ENCODE data around the gene ARHGEF17. TPM values are rescaled to one million over a fixed set of nuclear protein-coding genes. Genes with fewer than 3 reads are reported as not detected.

ARHGEF17 gene
- total RNA-seq, 1 donor from 2014 or later, result 77.0 TPM

DNA sequence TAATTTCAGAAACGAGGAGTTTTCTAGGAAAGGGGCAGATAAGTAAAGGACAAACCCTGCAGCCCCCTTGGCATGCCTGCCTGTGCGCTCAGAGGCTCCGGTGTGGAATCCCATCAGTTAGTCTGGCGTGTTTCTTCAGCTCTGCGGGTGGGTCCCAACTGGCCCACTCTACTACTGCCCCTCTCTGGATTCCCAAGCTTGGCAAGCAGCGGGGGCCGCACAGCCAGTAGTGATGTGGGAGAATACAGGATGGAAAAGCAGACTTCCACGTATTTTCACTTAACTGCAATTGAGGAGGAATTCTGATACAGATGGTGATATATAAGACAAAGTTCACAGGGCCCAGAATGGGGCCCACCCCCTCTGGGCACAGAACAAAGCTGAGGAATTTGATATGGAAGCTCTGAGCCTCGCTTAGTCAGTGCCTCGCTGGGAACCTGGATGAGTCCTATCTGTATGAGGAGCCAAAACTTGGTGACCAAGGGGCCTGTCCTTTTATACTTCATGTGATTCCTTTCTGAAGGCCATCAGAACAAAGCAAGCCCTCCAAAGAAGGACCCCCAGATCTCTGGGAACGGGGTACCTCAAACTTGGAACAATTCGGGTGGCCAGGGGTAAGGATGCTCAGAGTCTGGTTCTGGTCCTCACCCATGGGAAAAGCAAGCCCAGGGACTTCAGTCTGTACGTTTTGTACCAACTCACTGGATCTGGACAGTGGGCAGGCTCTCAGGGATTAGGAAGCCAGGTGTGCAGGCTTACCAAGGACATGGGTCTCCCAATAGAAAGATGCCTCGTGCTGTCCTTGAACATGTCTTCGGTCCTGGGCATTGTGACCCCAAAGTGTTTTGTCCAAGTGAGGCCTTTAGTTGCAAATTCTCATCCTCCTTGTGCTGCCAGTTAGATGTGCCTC lies 94.1 kb downstream of the ARHGEF17 start:
- H3K36me3 Mint-ChIP-seq (ENCODE audit: insufficient read depth), result peaks cover 2% of the 10 kb centered on the region
- H3K9me3 Mint-ChIP-seq (ENCODE audit: low read depth), result no peaks in the 10 kb centered on the region
- no peak overlapping the region for H3K4me3 Mint-ChIP-seq (ENCODE audit: low read depth)
- DNase-seq (ENCODE audit: low spot score, unreplicated experiment), result no peak
- H3K27ac Mint-ChIP-seq, result peak overlapping the region; percentile 49
- no peaks in the 10 kb centered on the region for H3K4me1 Mint-ChIP-seq (ENCODE audit: low read depth)
- H3K27me3 Mint-ChIP-seq, result no peaks in the 10 kb centered on the region
- no peak for TF ChIP-seq CTCF (IDR thresholded peaks at IDR 0.05; ENCODE audit: unreplicated experiment)

DNA sequence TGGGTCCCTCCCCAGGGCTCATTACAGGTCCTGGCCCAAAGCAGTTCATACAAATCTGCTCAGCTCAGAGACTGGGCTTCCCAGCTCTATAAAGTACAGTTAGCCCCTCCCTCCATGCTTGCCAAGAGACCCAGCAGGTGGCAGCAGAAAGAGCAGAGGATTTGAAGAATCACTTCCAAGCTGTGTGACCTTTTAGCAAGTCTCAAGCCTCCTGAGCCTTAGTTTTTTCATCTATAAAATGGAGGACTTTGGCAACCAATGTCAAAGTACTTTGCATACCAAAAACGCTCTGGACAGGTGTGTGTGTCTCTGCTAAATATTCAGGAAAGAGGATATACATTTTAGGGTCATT lies 94.7 kb downstream of the ARHGEF17 start:
- H3K9me3 Mint-ChIP-seq (ENCODE audit: low read depth), result no peaks in the 10 kb centered on the region
- H3K36me3 Mint-ChIP-seq (ENCODE audit: insufficient read depth), result peaks cover 2% of the 10 kb centered on the region
- H3K27ac Mint-ChIP-seq, result no peak overlapping the region
- no peak overlapping the region for H3K4me3 Mint-ChIP-seq (ENCODE audit: low read depth)
- H3K4me1 Mint-ChIP-seq (ENCODE audit: low read depth), result no peaks in the 10 kb centered on the region
- no peak for TF ChIP-seq CTCF (IDR thresholded peaks at IDR 0.05; ENCODE audit: unreplicated experiment)
- no peaks in the 10 kb centered on the region for H3K27me3 Mint-ChIP-seq
- DNase-seq (ENCODE audit: low spot score, unreplicated experiment), result no peak

- Mint-ChIP-seq H3K4me3 (ENCODE audit: low read depth) (no peak overlapping the region), H3K36me3 (ENCODE audit: insufficient read depth) (peaks cover 4% of the 10 kb centered on the region), H3K27ac (no peak overlapping the region), H3K4me1 (ENCODE audit: low read depth) (no peaks in the 10 kb centered on the region), H3K27me3 (no peaks in the 10 kb centered on the region), H3K9me3 (ENCODE audit: low read depth) (no peaks in the 10 kb centered on the region)
- TF ChIP-seq CTCF (IDR thresholded peaks at IDR 0.05; ENCODE audit: unreplicated experiment), result no peak
- DNase-seq (ENCODE audit: low spot score, unreplicated experiment), result no peak
Observed at GRCh38 chr11:73403541-73403940, 95.5 kb downstream of the ARHGEF17 start.

GRCh38 chr11:73404048-73404447 lies 96.0 kb downstream of the ARHGEF17 start:
- Mint-ChIP-seq H3K4me1 (ENCODE audit: low read depth) (no peaks in the 10 kb centered on the region), H3K9me3 (ENCODE audit: low read depth) (no peaks in the 10 kb centered on the region), H3K27ac (no peak overlapping the region), H3K4me3 (ENCODE audit: low read depth) (no peak overlapping the region), H3K36me3 (ENCODE audit: insufficient read depth) (peaks cover 8% of the 10 kb centered on the region), H3K27me3 (no peaks in the 10 kb centered on the region)
- no peak for DNase-seq (ENCODE audit: low spot score, unreplicated experiment)
- peak; percentile 64 for TF ChIP-seq CTCF (IDR thresholded peaks at IDR 0.05; ENCODE audit: unreplicated experiment)

- no peak for DNase-seq (ENCODE audit: low spot score, unreplicated experiment)
- H3K36me3 Mint-ChIP-seq (ENCODE audit: insufficient read depth), result peaks cover 7% of the 10 kb centered on the region
- no peak overlapping the region for H3K27ac Mint-ChIP-seq
- no peak overlapping the region for H3K4me3 Mint-ChIP-seq (ENCODE audit: low read depth)
- H3K27me3 Mint-ChIP-seq, result no peaks in the 10 kb centered on the region
- no peak for TF ChIP-seq CTCF (IDR thresholded peaks at IDR 0.05; ENCODE audit: unreplicated experiment)
- H3K9me3 Mint-ChIP-seq (ENCODE audit: low read depth), result no peaks in the 10 kb centered on the region
- H3K4me1 Mint-ChIP-seq (ENCODE audit: low read depth), result no peaks in the 10 kb centered on the region
Observed at GRCh38 chr11:73404506-73405145, 96.5 kb downstream of the ARHGEF17 start.

All from progenitor cell of endocrine pancreas (in vitro differentiated cells).